GM18507 (cell line): Measurements from ENCODE around the gene PLEKHA5.
"Not testable (repeated sequence)": the region's sequence is repeated elsewhere in the genome, so short reads cannot be mapped to it uniquely, and the experiment has no call there.

Source experiments
- DNase-seq: peaks from one replicate; pipeline ENCODE4 v3.0.0; 2011; ENCODE audit warnings: low read depth; ENCODE audit not compliant: insufficient read length; ENCODE audit errors: extremely low spot score
- FAIRE-seq: peaks from 2 replicates; lab custom pipeline; 2011; peaks lifted over from hg19 to GRCh38; lab: Jason Lieb, UNC

The PLEKHA5 gene

GRCh38 chr12:19155981-19156734, 26.6 kb downstream of the PLEKHA5 start:
- no peak for DNase-seq
- no peak for FAIRE-seq

GRCh38 chr12:19158923-19159322, 29.4 kb downstream of the PLEKHA5 start:
- FAIRE-seq (no peak), DNase-seq (no peak)

- no peak for FAIRE-seq
- DNase-seq: no peak
Observed at GRCh38 chr12:19161216-19161615, 31.7 kb downstream of the PLEKHA5 start.

GRCh38 chr12:19165451-19165850, 35.9 kb downstream of the PLEKHA5 start:
- FAIRE-seq: no peak
- no peak for DNase-seq

- no peak for DNase-seq
- no peak for FAIRE-seq
Observed at GRCh38 chr12:19166387-19166786, 36.9 kb downstream of the PLEKHA5 start.

- DNase-seq (no peak), FAIRE-seq (no peak)
Observed at GRCh38 chr12:19166956-19167355, 37.4 kb downstream of the PLEKHA5 start.

- no peak for FAIRE-seq
Observed at GRCh38 chr12:19167708-19168107, 38.2 kb downstream of the PLEKHA5 start.

GRCh38 chr12:19168644-19169043, 39.1 kb downstream of the PLEKHA5 start:
- DNase-seq (no peak), FAIRE-seq (no peak)

More at GRCh38 chr12:19167708-19168107, 38.2 kb downstream of the PLEKHA5 start:
- DNase-seq: no peak

GRCh38 chr12:19169222-19169621, 39.7 kb downstream of the PLEKHA5 start:
- DNase-seq (no peak), FAIRE-seq (no peak)

GRCh38 chr12:19170286-19170685, 40.8 kb downstream of the PLEKHA5 start:
- DNase-seq, FAIRE-seq: not testable (repeated sequence)

GRCh38 chr12:19171731-19172130, 42.2 kb downstream of the PLEKHA5 start:
- DNase-seq: no peak
- FAIRE-seq: no peak

- FAIRE-seq (no peak), DNase-seq (no peak)
Observed at GRCh38 chr12:19177754-19178153, 48.2 kb downstream of the PLEKHA5 start.

- FAIRE-seq (no peak), DNase-seq (no peak)
Observed at GRCh38 chr12:19179986-19180385, 50.5 kb downstream of the PLEKHA5 start.

- FAIRE-seq: no peak
- DNase-seq: no peak
Observed at GRCh38 chr12:19181666-19182426, 52.3 kb downstream of the PLEKHA5 start.

- DNase-seq (no peak), FAIRE-seq (no peak)
Observed at GRCh38 chr12:19183121-19183838, 53.7 kb downstream of the PLEKHA5 start.

GRCh38 chr12:19185262-19185929, 55.9 kb downstream of the PLEKHA5 start:
- no peak for DNase-seq
- FAIRE-seq: no peak

- peak; percentile 52 for FAIRE-seq
- DNase-seq: no peak
Observed at GRCh38 chr12:19186722-19187661, 57.5 kb downstream of the PLEKHA5 start.

- DNase-seq (no peak), FAIRE-seq (no peak)
Observed at GRCh38 chr12:19189522-19189921, 60.0 kb downstream of the PLEKHA5 start.
